Cardiac fibroblast (primary cell): ENCODE measurements around the gene GRAP2.
"Not testable (repeated sequence)": the region's sequence is repeated elsewhere in the genome, so short reads cannot be mapped to it uniquely, and the experiment has no call there.

Experiments
- DNase-seq, 2 donors: peaks; one replicate each; pipeline versions ENCODE4 v3.0.0 to v3.0.0-alpha.2; 2010; ENCODE audit warnings: low read depth in 2 of 2
- H3K4me3 ChIP-seq, 2 donors: replicated peaks in 1 of 2; 1 replicate in 1 of 2; 2 replicates in 1 of 2; pipeline ENCODE4 v1.5.1; 2011; ENCODE audit warnings: low read depth in 2 of 2, low read length in 2 of 2, mild to moderate bottlenecking in 2 of 2, moderate library complexity in 1 of 2
- TF ChIP-seq, protein P1 (sequence below): IDR thresholded peaks from one replicate; pipeline ENCODE4 v1.5.1; 2011; ENCODE audit warnings: low read depth, mild to moderate bottlenecking, low read length, inconsistent platforms

GRAP2 gene

DNA sequence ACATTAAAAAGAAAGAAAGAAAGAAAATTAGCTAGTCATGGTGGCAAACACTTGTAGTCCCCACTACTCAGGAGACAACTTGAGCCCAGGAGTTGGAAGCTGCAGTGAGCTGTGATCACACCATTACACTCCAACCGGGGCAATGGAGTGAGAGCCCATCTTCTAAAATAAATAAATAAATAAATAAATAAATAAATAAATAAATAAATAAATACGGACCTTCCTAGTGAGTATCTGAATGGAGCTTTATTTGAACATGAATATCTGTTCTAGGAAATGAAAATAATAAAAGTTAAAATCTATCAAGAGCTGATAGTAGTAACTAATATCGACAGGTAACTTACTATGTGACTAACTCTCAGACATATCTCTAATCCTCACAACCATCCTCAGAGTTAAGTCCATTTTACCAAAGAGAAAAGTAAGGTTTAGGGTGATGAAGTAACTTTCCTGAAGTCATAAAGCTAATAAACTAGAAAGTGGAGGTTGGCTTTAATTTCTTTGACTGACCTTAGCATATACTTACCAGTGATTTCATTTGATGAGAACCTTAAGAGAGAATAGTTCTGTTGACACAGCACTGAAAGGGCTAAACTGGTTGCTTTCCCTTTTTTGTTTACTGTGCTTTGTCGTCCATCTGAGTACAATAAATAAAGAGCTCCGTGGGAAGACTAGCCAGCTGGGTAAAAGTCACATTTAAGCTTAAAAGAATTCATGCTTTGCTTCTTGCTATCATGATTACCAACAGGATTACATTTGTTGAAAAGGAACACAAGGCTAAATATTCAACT is 29.7 kb upstream of the GRAP2 start:
- no peak for DNase-seq
- no peak overlapping the region for H3K4me3 ChIP-seq
- TF ChIP-seq, protein P1, sequence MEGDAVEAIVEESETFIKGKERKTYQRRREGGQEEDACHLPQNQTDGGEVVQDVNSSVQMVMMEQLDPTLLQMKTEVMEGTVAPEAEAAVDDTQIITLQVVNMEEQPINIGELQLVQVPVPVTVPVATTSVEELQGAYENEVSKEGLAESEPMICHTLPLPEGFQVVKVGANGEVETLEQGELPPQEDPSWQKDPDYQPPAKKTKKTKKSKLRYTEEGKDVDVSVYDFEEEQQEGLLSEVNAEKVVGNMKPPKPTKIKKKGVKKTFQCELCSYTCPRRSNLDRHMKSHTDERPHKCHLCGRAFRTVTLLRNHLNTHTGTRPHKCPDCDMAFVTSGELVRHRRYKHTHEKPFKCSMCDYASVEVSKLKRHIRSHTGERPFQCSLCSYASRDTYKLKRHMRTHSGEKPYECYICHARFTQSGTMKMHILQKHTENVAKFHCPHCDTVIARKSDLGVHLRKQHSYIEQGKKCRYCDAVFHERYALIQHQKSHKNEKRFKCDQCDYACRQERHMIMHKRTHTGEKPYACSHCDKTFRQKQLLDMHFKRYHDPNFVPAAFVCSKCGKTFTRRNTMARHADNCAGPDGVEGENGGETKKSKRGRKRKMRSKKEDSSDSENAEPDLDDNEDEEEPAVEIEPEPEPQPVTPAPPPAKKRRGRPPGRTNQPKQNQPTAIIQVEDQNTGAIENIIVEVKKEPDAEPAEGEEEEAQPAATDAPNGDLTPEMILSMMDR = no peak

DNA sequence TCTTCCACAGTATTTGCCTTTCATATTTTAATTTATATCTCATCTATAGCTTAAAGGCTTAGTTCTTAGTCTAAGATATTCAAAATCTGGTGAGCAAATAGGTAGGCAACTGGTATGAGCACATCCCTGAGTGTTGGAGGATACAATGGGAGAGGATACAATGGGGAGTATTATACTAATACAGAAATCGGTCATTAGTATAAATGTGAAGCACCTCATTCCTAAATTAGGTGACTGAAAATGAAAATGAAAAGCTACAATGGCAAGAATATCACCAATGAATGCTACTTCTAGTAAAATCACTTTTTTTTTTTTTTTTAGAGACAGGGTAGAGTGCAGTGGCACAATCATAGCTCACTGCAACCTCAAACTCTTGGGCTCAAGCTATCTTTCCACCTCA is 28.3 kb upstream of the GRAP2 start:
- no peak for DNase-seq

DNA sequence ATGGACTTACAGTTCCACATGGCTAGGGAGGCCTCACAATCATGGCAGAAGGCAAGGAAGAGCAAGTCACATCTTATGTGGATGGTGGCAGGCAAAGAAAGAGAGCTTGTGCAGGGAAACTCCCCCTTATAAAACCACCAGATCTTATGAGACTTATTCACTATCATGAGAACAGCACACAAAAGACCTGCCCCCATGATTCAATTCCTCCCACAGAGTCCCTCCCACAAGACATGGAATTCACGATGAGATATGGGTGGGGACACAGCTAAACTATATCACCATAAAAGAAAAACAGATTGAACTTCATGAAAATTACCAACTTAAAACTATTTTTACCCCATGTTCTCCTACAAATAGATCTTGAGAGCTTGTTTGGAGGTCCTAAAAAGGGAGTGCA is 26.9 kb upstream of the GRAP2 start:
- TF ChIP-seq, protein P1 = no peak
- no peak for DNase-seq

More for the DNA sequence above, 28.3 kb upstream of the GRAP2 start:
- H3K4me3 ChIP-seq = no peak overlapping the region
- TF ChIP-seq, protein P1 = no peak

DNA sequence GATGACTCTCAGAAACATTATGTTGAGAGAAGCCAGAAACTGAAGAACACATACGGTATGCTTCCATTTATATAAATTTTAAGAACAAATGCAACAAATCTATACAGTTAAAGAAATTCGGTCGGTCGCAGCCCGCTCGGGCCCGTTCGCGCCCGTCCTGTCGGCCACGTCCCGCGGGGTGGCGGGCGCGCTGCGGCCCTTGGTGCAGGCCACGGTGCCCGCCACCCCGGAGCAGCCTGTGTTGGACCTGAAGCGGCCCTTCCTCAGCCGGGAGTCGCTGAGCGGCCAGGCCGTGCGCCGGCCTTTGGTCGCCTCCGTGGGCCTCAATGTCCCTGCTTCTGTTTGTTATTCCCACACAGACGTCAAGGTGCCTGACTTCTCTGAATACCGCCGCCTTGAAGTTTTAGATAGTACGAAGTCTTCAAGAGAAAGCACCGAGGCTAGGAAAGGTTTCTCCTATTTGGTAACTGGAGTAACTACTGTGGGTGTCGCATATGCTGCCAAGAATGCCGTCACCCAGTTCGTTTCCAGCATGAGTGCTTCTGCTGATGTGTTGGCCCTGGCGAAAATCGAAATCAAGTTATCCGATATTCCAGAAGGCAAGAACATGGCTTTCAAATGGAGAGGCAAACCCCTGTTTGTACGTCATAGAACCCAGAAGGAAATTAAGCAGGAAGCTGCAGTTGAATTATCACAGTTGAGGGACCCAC is 25.6 kb upstream of the GRAP2 start:
- not testable (repeated sequence) for H3K4me3 ChIP-seq, DNase-seq

More for the DNA sequence above, 26.9 kb upstream of the GRAP2 start:
- H3K4me3 ChIP-seq = no peak overlapping the region

DNA sequence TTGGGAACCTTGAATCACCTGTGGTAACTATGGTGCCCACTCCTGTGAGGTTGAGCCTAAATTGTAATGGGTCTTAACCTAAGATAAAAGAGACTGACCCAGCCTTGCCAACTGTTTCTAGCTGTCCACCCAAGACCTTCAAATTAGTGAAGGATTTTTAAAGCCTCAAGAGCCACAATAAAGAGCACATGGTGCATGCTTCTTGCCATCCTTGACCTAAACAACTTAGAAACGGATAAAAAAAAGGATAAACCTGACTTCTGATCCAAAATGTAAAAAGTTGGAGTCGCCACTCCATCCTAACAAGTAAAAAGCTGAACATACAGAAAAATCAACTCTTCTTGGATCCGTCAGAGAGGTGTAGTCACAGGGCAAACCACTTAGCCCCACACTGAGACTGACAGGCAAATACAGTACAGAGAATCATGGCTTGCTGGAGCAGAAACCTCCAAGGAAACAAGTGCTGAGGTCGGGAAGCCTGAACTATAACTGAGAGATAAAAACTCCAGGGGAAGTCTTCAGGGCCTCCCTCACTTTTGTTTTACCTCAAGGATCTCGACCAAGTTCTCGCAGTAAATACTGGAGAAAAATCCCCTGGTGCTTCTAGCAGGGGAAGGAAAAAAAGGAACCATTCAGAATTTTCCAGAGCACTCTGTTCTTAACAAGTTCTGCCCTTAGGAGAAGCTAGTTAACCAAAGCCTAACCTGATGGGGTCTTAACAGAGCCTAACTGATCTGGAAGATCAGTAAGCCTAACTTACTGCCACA is 23.6 kb upstream of the GRAP2 start:
- TF ChIP-seq, protein P1 = no peak
- no peak for DNase-seq
- H3K4me3 ChIP-seq = no peak overlapping the region

DNA sequence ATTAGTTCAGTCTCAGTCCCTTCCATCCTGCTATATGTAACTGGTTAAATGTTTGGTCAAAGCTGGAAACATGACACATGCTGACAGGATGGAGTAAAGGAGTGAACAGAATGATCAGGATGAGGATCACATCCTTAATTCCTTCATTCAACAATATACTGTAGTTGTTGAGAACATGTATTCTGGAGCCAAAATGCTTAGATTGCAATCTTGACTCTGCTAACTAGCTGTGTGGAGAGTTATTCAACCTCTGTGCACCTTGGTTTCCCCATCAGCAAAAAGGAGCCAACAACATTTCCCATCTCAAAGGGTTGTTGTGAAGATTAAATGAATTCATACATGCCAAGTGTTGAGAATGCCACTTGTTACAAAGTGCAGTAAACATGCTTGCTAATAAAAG is 20.2 kb upstream of the GRAP2 start:
- no peak for DNase-seq
- TF ChIP-seq, protein P1 = no peak
- no peak overlapping the region for H3K4me3 ChIP-seq

DNA sequence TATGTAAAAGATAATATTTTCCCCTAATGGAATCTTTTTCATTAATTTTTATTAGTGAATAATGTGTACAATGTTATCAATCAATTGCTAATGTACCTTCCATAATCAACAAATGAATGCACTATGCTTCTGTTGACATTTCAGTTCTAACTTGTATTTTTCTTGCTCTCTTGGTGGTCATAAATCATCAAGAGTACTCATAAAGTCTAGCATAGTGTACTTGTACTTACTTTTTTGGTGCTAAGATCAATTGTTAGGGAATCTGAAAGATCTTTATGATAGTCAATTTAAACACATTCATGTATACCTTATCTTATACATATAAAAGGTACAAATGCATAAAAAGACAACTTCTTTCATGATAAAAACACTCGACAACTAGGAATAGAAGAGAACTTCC is 17.8 kb upstream of the GRAP2 start:
- no peak overlapping the region for H3K4me3 ChIP-seq
- TF ChIP-seq, protein P1 = no peak
- no peak for DNase-seq

DNA sequence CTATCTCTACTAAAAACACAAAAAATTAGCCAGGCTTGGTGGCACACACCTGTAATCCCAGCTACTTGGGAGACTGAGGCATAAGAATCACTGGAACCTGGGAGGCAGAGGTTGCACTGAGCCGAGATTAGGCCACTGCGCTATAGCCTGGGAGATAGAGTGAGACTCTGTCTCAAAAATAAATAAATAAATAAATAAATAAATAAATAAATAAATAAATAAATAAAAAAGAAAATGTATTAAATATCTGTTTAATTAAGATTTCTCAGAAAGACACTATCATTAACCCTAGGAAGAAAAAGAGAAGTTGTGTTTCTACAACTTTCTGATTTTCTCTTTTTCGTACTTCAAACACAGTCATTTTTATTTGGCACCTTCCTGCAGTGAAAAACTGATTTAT is 11.0 kb upstream of the GRAP2 start:
- H3K4me3 ChIP-seq, DNase-seq: not testable (repeated sequence)
